Peyer's patch (tissue), 4 donors: ENCODE data around the gene CELF1. TPM values are rescaled to one million over a fixed set of nuclear protein-coding genes. Genes with fewer than 3 reads are reported as not detected.

Source experiments
- DNase-seq, 3 donors: peaks; one replicate each; pipeline ENCODE4 v3.0.0-alpha.2; 2017 to 2019
- H3K27ac ChIP-seq, 4 donors: fragments of 200-600 bp; sonication (generic); one replicate each; pipeline ENCODE4 v1.5.1; 2016 to 2019
- H3K27me3 ChIP-seq, 2 donors: fragments of 200-600 bp; sonication (generic); one replicate each; pipeline ENCODE4 v1.5.1; 2019
- H3K36me3 ChIP-seq, 3 donors: fragments of 200-600 bp; sonication (generic); one replicate each; pipeline ENCODE4 v1.5.1; 2016 to 2019
- H3K4me1 ChIP-seq, 4 donors: fragments of 200-600 bp; sonication (generic); one replicate each; pipeline ENCODE4 v1.5.1; 2016 to 2019
- H3K4me3 ChIP-seq, 4 donors: fragments of 200-600 bp; sonication (generic); 1 replicate in 3 of 4; 2 replicates in 1 of 4; pipeline ENCODE4 v1.5.1; 2016 to 2019; ENCODE audit warnings: mild to moderate bottlenecking in 1 of 4
- H3K9me3 ChIP-seq, 4 donors: fragments of 200-600 bp; sonication (generic); one replicate each; pipeline ENCODE4 v1.5.1; 2016 to 2019; ENCODE audit warnings: mild to moderate bottlenecking in 1 of 4
- POLR2A ChIP-seq, 2 donors: fragments of 450-650 bp; IDR thresholded peaks; one replicate each; pipeline ENCODE4 v1.5.1; 2017; ENCODE audit warnings: antibody characterized with exemption in 2 of 2, mild to moderate bottlenecking in 2 of 2, moderate library complexity in 2 of 2
- total RNA-seq, 4 donors: library from RNA; depleted of rRNA; stranded (reverse); fragments of >200 nt; gene quantifications; one replicate each; pipeline ENCODE4 v1.1.0, GENCODE V29; 2016
- TF ChIP-seq, protein P1 (sequence below), 6 experiments: fragments of 450-650 bp in 4 of 6; fragments of 200-600 bp in 2 of 6; sonication (generic) in 1 of 6; IDR thresholded peaks; one replicate each; pipeline ENCODE4 v1.5.1; 2017 to 2019; ENCODE audit warnings: antibody characterized with exemption in 6 of 6, mild to moderate bottlenecking in 3 of 6, moderate library complexity in 1 of 6

Gene CELF1
- total RNA-seq, 4 donors from 2014 or later, result 90.7 to 134 (median 121) TPM

GRCh38 chr11:47508240-47508957 is 44.5 kb downstream of the CELF1 start:
- TF ChIP-seq, protein P1, sequence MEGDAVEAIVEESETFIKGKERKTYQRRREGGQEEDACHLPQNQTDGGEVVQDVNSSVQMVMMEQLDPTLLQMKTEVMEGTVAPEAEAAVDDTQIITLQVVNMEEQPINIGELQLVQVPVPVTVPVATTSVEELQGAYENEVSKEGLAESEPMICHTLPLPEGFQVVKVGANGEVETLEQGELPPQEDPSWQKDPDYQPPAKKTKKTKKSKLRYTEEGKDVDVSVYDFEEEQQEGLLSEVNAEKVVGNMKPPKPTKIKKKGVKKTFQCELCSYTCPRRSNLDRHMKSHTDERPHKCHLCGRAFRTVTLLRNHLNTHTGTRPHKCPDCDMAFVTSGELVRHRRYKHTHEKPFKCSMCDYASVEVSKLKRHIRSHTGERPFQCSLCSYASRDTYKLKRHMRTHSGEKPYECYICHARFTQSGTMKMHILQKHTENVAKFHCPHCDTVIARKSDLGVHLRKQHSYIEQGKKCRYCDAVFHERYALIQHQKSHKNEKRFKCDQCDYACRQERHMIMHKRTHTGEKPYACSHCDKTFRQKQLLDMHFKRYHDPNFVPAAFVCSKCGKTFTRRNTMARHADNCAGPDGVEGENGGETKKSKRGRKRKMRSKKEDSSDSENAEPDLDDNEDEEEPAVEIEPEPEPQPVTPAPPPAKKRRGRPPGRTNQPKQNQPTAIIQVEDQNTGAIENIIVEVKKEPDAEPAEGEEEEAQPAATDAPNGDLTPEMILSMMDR (IDR thresholded peaks at IDR 0.05), result no peak
- TF ChIP-seq POLR2A (IDR thresholded peaks at IDR 0.05), result no peak
- Histone ChIP-seq H3K36me3 (no peaks in the 10 kb centered on the region), H3K4me3 (peak overlapping the region in 2 of 4 donors; percentile 2 to 4), H3K27ac (peak overlapping the region in 2 of 4 donors; percentile 37 to 62), H3K4me1 (peaks cover 0 to 35% (median 11%) of the 10 kb centered on the region in 4 donors), H3K27me3 (no peaks in the 10 kb centered on the region), H3K9me3 (no peaks in the 10 kb centered on the region)
- DNase-seq, result no peak

DNA sequence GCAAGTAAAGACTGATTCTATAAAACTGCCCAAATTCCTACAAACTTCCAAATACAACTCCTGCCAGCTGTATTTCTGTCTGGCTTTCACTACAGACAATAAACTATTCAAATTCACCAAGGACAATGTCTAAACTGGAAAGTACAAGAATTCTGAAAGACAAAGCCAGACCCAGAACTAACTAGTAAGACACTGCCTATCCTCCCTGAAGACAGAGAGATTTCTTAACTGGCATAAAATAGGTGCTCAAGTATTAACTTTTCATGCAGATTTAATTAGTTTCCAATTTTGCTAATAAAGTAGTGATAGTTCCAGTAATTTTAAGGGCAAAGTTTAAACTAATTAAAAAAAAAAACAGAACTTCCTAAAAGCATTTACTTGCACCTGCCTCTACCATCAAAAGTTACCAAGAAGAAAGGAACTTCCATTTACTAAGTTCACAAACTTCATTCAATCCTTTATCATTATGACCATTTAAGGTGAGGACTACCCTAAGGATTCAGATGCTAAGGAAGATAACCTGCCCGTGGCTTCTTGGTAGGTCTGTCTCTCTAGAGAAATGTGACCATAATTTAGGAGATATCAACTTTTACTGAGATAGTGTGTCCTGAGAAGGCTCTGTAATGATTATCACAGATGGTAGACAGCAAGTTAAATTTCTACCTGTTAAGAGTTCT is 45.2 kb downstream of the CELF1 start:
- H3K36me3 ChIP-seq, result no peaks in the 10 kb centered on the region
- H3K4me1 ChIP-seq, result peaks cover 0 to 35% (median 11%) of the 10 kb centered on the region in 4 donors

DNA sequence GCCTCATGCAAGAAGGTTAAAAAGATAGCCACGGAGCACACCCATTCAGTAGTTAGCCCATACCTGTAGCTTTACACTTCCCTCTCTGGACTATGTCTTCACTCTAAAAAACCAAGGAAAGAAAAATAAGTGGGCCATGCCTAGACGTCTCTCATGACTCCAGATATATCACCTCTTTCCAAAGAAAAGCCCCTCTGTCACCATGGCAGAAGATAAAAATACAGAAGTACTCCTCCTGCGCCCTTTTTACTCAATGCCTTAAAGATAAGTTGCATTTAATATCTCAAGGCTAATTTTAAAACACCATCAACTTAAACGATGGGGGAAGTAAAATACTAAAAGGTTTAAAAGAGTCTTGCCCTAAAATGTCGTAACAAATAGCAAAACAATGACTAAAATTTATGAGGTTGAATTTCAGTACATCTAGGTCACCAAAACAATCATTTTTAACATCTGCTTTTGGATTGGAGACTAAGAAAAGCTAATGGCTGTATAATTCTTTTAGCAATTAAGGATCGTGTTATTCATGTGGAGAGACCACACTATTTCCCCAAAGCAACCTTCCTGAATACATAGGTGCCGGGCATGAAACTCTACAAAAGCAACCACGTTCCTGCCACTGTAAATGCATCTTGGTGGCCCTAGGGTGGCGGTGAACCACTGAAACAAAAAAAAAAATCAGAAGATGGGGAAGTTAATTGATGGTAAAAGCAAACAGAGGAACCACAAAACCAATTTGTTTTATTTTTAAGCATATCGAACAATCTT is 46.0 kb downstream of the CELF1 start:
- Histone ChIP-seq H3K9me3 (no peaks in the 10 kb centered on the region), H3K4me3 (no peak overlapping the region), H3K27me3 (no peaks in the 10 kb centered on the region), H3K36me3 (no peaks in the 10 kb centered on the region), H3K27ac (no peak overlapping the region), H3K4me1 (peaks cover 0 to 35% (median 11%) of the 10 kb centered on the region in 4 donors)
- DNase-seq, result no peak
- no peak for TF ChIP-seq POLR2A (IDR thresholded peaks at IDR 0.05)
- TF ChIP-seq, protein P1 (IDR thresholded peaks at IDR 0.05), result no peak

More for the DNA sequence above, 45.2 kb downstream of the CELF1 start:
- Histone ChIP-seq H3K27me3 (no peaks in the 10 kb centered on the region), H3K9me3 (no peaks in the 10 kb centered on the region), H3K27ac (no peak overlapping the region), H3K4me3 (no peak overlapping the region)
- TF ChIP-seq POLR2A (IDR thresholded peaks at IDR 0.05), result no peak
- TF ChIP-seq, protein P1 (IDR thresholded peaks at IDR 0.05), result no peak
- DNase-seq, result no peak

DNA sequence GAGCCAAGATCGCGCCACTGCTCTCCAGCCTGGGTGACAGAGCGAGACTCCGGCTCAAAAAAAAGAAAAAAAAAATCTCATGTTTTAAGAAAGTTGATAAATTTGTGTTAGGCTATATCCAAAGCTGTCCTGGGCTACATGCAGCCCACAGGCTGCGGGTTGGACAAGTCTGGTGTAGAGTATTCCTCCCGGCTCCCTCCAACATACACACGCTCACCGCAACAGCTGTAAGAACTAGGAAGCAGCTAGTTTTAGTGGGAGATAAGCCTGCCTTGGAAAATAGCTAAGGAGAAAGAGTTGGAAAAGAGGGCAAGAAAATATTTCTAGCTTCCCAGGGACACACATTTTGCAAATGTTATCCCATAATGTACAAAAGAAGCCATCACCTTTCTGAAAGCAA is 46.6 kb downstream of the CELF1 start:
- TF ChIP-seq, protein P1 (IDR thresholded peaks at IDR 0.05), result no peak
- no peak for TF ChIP-seq POLR2A (IDR thresholded peaks at IDR 0.05)
- Histone ChIP-seq H3K27ac (no peak overlapping the region), H3K4me1 (peaks cover 0 to 35% (median 11%) of the 10 kb centered on the region in 4 donors), H3K27me3 (no peaks in the 10 kb centered on the region), H3K9me3 (no peaks in the 10 kb centered on the region), H3K36me3 (no peaks in the 10 kb centered on the region), H3K4me3 (no peak overlapping the region)
- no peak for DNase-seq

- Histone ChIP-seq H3K27me3 (no peaks in the 10 kb centered on the region), H3K4me3 (no peak overlapping the region), H3K27ac (no peak overlapping the region), H3K9me3 (no peaks in the 10 kb centered on the region), H3K4me1 (peaks cover 0 to 30% (median 11%) of the 10 kb centered on the region in 4 donors), H3K36me3 (no peaks in the 10 kb centered on the region)
- TF ChIP-seq, protein P1 (IDR thresholded peaks at IDR 0.05), result no peak
- TF ChIP-seq POLR2A (IDR thresholded peaks at IDR 0.05), result no peak
- DNase-seq, result no peak
Measured at GRCh38 chr11:47504910-47505309, 48.0 kb downstream of the CELF1 start.
